SU-DHL-6 (cell line): ENCODE measurements around the gene OR5D13.

Experiments
- CTCF ChIP-seq: fragments of 200-600 bp; sonication (generic); IDR thresholded peaks from one replicate; pipeline ENCODE4 v1.5.1; 2017; ENCODE audit warnings: antibody characterized with exemption, mild to moderate bottlenecking, low read length, moderate library complexity; ENCODE audit not compliant: insufficient read depth, poor library complexity, severe bottlenecking
- EZH2phosphoT487 ChIP-seq: fragments of 200-600 bp; sonication (generic), shearing (Covaris generic); conservative IDR thresholded peaks from 2 replicates; pipeline ENCODE4 v1.6.1; 2018; ENCODE audit warnings: mild to moderate bottlenecking, antibody characterized with exemption, low read length, moderate library complexity, mixed read lengths

GRCh38 chr11:55791606-55792005 lies 18.4 kb downstream of the OR5D13 start:
- TF ChIP-seq CTCF, result no peak
- TF ChIP-seq EZH2phosphoT487, result no peak
